ENCODE measurements around the gene TSC22D3. TPM values are rescaled to one million over a fixed set of nuclear protein-coding genes. Genes with fewer than 3 reads are reported as not detected.

The TSC22D3 gene
- total and polyA plus RNA-seq, 7 donors = 40.5 to 551 (median 272) TPM

DNA sequence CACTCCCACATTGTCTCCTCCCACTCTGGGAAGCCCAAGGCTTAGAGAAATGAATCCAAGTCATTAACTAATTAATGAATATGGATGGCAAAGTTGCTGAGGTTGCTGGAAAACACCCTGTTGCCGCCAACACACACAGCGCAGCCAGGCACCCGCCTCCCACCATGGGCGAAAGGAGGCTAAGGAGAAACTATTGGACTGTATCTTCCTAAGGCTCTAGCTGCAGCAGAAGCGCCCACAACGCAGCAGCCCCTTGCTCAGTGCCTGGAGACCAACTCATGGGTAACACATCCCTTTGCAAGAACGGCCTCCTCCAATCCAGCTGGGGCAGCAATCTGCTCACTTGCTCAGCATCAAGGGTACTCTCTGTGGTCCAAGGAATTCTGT, 34.2 kb downstream of the TSC22D3 start:
- no peaks in the 10 kb centered on the region for H3K9me3 ChIP-seq
- no peak for DNase-seq
- intact Hi-C loops (cut with DNase I) = loop anchor here (2.0 kb wide), 1 partner anchor 23 kb away; no protein-coding TSS in a partner anchor
- H3K27ac ChIP-seq = peak overlapping the region; percentile 88 to 93 (median 91)
- peaks cover 0 to 53% (median 47%) of the 10 kb centered on the region in 4 donors for H3K4me1 ChIP-seq
- no peak for TF ChIP-seq POLR2A (IDR thresholded peaks at IDR 0.05)
- TF ChIP-seq, protein P1, sequence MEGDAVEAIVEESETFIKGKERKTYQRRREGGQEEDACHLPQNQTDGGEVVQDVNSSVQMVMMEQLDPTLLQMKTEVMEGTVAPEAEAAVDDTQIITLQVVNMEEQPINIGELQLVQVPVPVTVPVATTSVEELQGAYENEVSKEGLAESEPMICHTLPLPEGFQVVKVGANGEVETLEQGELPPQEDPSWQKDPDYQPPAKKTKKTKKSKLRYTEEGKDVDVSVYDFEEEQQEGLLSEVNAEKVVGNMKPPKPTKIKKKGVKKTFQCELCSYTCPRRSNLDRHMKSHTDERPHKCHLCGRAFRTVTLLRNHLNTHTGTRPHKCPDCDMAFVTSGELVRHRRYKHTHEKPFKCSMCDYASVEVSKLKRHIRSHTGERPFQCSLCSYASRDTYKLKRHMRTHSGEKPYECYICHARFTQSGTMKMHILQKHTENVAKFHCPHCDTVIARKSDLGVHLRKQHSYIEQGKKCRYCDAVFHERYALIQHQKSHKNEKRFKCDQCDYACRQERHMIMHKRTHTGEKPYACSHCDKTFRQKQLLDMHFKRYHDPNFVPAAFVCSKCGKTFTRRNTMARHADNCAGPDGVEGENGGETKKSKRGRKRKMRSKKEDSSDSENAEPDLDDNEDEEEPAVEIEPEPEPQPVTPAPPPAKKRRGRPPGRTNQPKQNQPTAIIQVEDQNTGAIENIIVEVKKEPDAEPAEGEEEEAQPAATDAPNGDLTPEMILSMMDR (IDR thresholded peaks at IDR 0.05) = no peak
- no peak for TF ChIP-seq EP300 (IDR thresholded peaks at IDR 0.05)
- no peak for TF ChIP-seq POLR2AphosphoS5 (IDR thresholded peaks at IDR 0.05)
- WGBS, 2 donors = 35 to 48% methylated on average over 7 of the region's 7 CpGs
- no peaks in the 10 kb centered on the region for H3K27me3 ChIP-seq
- no peaks in the 10 kb centered on the region for H3K36me3 ChIP-seq
- H3K4me3 ChIP-seq = peak overlapping the region in 1 of 4 donors; percentile 30

- 97 to 99% methylated on average over 3 of the region's 3 CpGs for WGBS, 2 donors
- Histone ChIP-seq H3K4me1 (peaks cover 0 to 52% (median 47%) of the 10 kb centered on the region in 4 donors), H3K27me3 (no peaks in the 10 kb centered on the region), H3K27ac (peak overlapping the region in 3 of 4 donors; percentile 46 to 93 (median 56)), H3K4me3 (no peak overlapping the region), H3K9me3 (no peaks in the 10 kb centered on the region), H3K36me3 (no peaks in the 10 kb centered on the region)
- TF ChIP-seq POLR2AphosphoS5 (IDR thresholded peaks at IDR 0.05) (no peak), EP300 (IDR thresholded peaks at IDR 0.05) (no peak), POLR2A (IDR thresholded peaks at IDR 0.05) (no peak)
- TF ChIP-seq, protein P1 (IDR thresholded peaks at IDR 0.05) = no peak
- intact Hi-C loops (cut with DNase I) = no loop called here
- no peak for DNase-seq
Measured at GRCh38 chrX:107739541-107739940, 36.0 kb downstream of the TSC22D3 start.

- Histone ChIP-seq H3K4me3 (no peak overlapping the region), H3K27me3 (no peaks in the 10 kb centered on the region), H3K36me3 (no peaks in the 10 kb centered on the region), H3K27ac (peak overlapping the region; percentile 34 to 93 (median 51)), H3K4me1 (peaks cover 0 to 50% (median 44%) of the 10 kb centered on the region in 4 donors), H3K9me3 (no peaks in the 10 kb centered on the region)
- DNase-seq = no peak
- WGBS, 2 donors = 86 to 93% methylated on average over 8 of the region's 8 CpGs
- intact Hi-C loops (cut with DNase I) = no loop called here
- TF ChIP-seq POLR2AphosphoS5 (IDR thresholded peaks at IDR 0.05) (no peak), POLR2A (IDR thresholded peaks at IDR 0.05) (no peak), EP300 (IDR thresholded peaks at IDR 0.05) (no peak)
- TF ChIP-seq, protein P1 (IDR thresholded peaks at IDR 0.05) = no peak
Measured at GRCh38 chrX:107738768-107739167, 36.8 kb downstream of the TSC22D3 start.

- no peaks in the 10 kb centered on the region for H3K27me3 ChIP-seq
- peaks cover 0 to 45% (median 39%) of the 10 kb centered on the region in 4 donors for H3K4me1 ChIP-seq
- H3K9me3 ChIP-seq = no peaks in the 10 kb centered on the region
- H3K4me3 ChIP-seq = no peak overlapping the region
- H3K27ac ChIP-seq = peak overlapping the region; percentile 34 to 56 (median 42)
- no peak for DNase-seq
- no peaks in the 10 kb centered on the region for H3K36me3 ChIP-seq
- 92 to 95% methylated on average over 5 of the region's 5 CpGs for WGBS, 2 donors
- TF ChIP-seq POLR2AphosphoS5 (IDR thresholded peaks at IDR 0.05) = no peak
- TF ChIP-seq, protein P1 (IDR thresholded peaks at IDR 0.05) = no peak
- no peak for TF ChIP-seq EP300 (IDR thresholded peaks at IDR 0.05)
- TF ChIP-seq POLR2A (IDR thresholded peaks at IDR 0.05) = no peak
- intact Hi-C loops (cut with DNase I) = no loop called here
Measured at GRCh38 chrX:107738272-107738671, 37.3 kb downstream of the TSC22D3 start.
